Peyer's patch (tissue), 4 donors: ENCODE results near the gene ADAMTS18. TPM values are rescaled to one million over a fixed set of nuclear protein-coding genes. Genes with fewer than 3 reads are reported as not detected.
A peak's percentile ranks its signal among the peaks of the same experiment; 100 is the strongest.

Experiments
- DNase-seq, 3 donors: peaks; one replicate each; pipeline ENCODE4 v3.0.0-alpha.2; 2017 to 2019
- H3K27ac ChIP-seq, 4 donors: fragments of 200-600 bp; sonication (generic); one replicate each; pipeline ENCODE4 v1.5.1; 2016 to 2019
- H3K27me3 ChIP-seq, 2 donors: fragments of 200-600 bp; sonication (generic); one replicate each; pipeline ENCODE4 v1.5.1; 2019
- H3K36me3 ChIP-seq, 3 donors: fragments of 200-600 bp; sonication (generic); one replicate each; pipeline ENCODE4 v1.5.1; 2016 to 2019
- H3K4me1 ChIP-seq, 4 donors: fragments of 200-600 bp; sonication (generic); one replicate each; pipeline ENCODE4 v1.5.1; 2016 to 2019
- H3K4me3 ChIP-seq, 4 donors: fragments of 200-600 bp; sonication (generic); 1 replicate in 3 of 4; 2 replicates in 1 of 4; pipeline ENCODE4 v1.5.1; 2016 to 2019; ENCODE audit warnings: mild to moderate bottlenecking in 1 of 4
- H3K9me3 ChIP-seq, 4 donors: fragments of 200-600 bp; sonication (generic); one replicate each; pipeline ENCODE4 v1.5.1; 2016 to 2019; ENCODE audit warnings: mild to moderate bottlenecking in 1 of 4
- CTCF ChIP-seq, 6 experiments: fragments of 450-650 bp in 4 of 6; fragments of 200-600 bp in 2 of 6; sonication (generic) in 1 of 6; IDR thresholded peaks; one replicate each; pipeline ENCODE4 v1.5.1; 2017 to 2019; ENCODE audit warnings: antibody characterized with exemption in 6 of 6, mild to moderate bottlenecking in 3 of 6, moderate library complexity in 1 of 6
- POLR2A ChIP-seq, 2 donors: fragments of 450-650 bp; IDR thresholded peaks; one replicate each; pipeline ENCODE4 v1.5.1; 2017; ENCODE audit warnings: antibody characterized with exemption in 2 of 2, mild to moderate bottlenecking in 2 of 2, moderate library complexity in 2 of 2
- total RNA-seq, 4 donors: library from RNA; depleted of rRNA; stranded (reverse); fragments of >200 nt; gene quantifications; one replicate each; pipeline ENCODE4 v1.1.0, GENCODE V29; 2016

The ADAMTS18 gene
- total RNA-seq, 4 donors from 2014 or later = 0.27 to 2.5 TPM; not detected in 2

GRCh38 chr16:77443357-77444146 lies 8.7 kb upstream of the ADAMTS18 start:
- TF ChIP-seq CTCF (IDR thresholded peaks at IDR 0.05) = no peak
- no peak for TF ChIP-seq POLR2A (IDR thresholded peaks at IDR 0.05)
- Histone ChIP-seq H3K27me3 (no peaks in the 10 kb centered on the region), H3K4me1 (no peaks in the 10 kb centered on the region), H3K4me3 (no peak overlapping the region), H3K27ac (no peak overlapping the region), H3K36me3 (no peaks in the 10 kb centered on the region), H3K9me3 (no peaks in the 10 kb centered on the region)
- no peak for DNase-seq

GRCh38 chr16:77442078-77442477 lies 7.2 kb upstream of the ADAMTS18 start:
- Histone ChIP-seq H3K27ac (no peak overlapping the region), H3K9me3 (no peaks in the 10 kb centered on the region), H3K36me3 (no peaks in the 10 kb centered on the region), H3K4me3 (no peak overlapping the region), H3K4me1 (no peaks in the 10 kb centered on the region), H3K27me3 (no peaks in the 10 kb centered on the region)
- TF ChIP-seq CTCF (IDR thresholded peaks at IDR 0.05) (no peak), POLR2A (IDR thresholded peaks at IDR 0.05) (no peak)
- no peak for DNase-seq

- no peak overlapping the region for H3K27ac ChIP-seq
- H3K4me1 ChIP-seq = no peaks in the 10 kb centered on the region
- H3K9me3 ChIP-seq = no peaks in the 10 kb centered on the region
- H3K27me3 ChIP-seq = peaks cover 0 to 8% of the 10 kb centered on the region in 2 donors
- no peak for TF ChIP-seq POLR2A (IDR thresholded peaks at IDR 0.05)
- no peak for TF ChIP-seq CTCF (IDR thresholded peaks at IDR 0.05)
- no peaks in the 10 kb centered on the region for H3K36me3 ChIP-seq
- no peak for DNase-seq
- H3K4me3 ChIP-seq = no peak overlapping the region
Measured at GRCh38 chr16:77439106-77439505, 4.3 kb upstream of the ADAMTS18 start.

- no peak overlapping the region for H3K4me3 ChIP-seq
- H3K4me1 ChIP-seq = no peaks in the 10 kb centered on the region
- H3K27ac ChIP-seq = no peak overlapping the region
- H3K36me3 ChIP-seq = no peaks in the 10 kb centered on the region
- H3K9me3 ChIP-seq = no peaks in the 10 kb centered on the region
- no peak for DNase-seq
- TF ChIP-seq CTCF (IDR thresholded peaks at IDR 0.05) (peak in 2 of 6 experiments; percentile 17 to 21), POLR2A (IDR thresholded peaks at IDR 0.05) (no peak)
- peaks cover 0 to 8% of the 10 kb centered on the region in 2 donors for H3K27me3 ChIP-seq
Measured at GRCh38 chr16:77437859-77438258, 3.0 kb upstream of the ADAMTS18 start.

- Histone ChIP-seq H3K9me3 (no peaks in the 10 kb centered on the region), H3K4me3 (no peak overlapping the region), H3K36me3 (no peaks in the 10 kb centered on the region), H3K27ac (no peak overlapping the region), H3K27me3 (peaks cover 0 to 8% of the 10 kb centered on the region in 2 donors), H3K4me1 (no peaks in the 10 kb centered on the region)
- DNase-seq = no peak
- TF ChIP-seq CTCF (IDR thresholded peaks at IDR 0.05) (no peak), POLR2A (IDR thresholded peaks at IDR 0.05) (no peak)
Measured at GRCh38 chr16:77435272-77435820, 512 bp upstream of the ADAMTS18 start.
